SK-N-SH (cell line): ENCODE data around the gene ZNF516.

ENCODE experiments used
- CTCF ChIP-seq: fragments of 200-600 bp; sonication (generic); IDR thresholded peaks from 2 replicates; pipeline ENCODE4 v1.6.1; 2017; ENCODE audit warnings: antibody characterized with exemption, mild to moderate bottlenecking, moderate library complexity
- ELF1 ChIP-seq: IDR thresholded peaks from 2 replicates; pipeline ENCODE4 v1.4.0; 2012
- EP300 ChIP-seq, 2 experiments: IDR thresholded peaks; 2 replicates each; pipeline versions ENCODE4 v1.4.0 to v1.6.1; 2012; ENCODE audit warnings: borderline replicate concordance in 1 of 2, low read depth in 1 of 2, low read length in 1 of 2
- EZH2phosphoT487 ChIP-seq: fragments of 200-600 bp; sonication (generic); IDR thresholded peaks from 2 replicates; pipeline ENCODE4 v1.6.1; 2017; ENCODE audit warnings: low read depth, mixed run types, mild to moderate bottlenecking, antibody characterized with exemption, moderate library complexity, borderline replicate concordance
- FOXJ3 ChIP-seq: sonication (generic); formaldehyde crosslinking; IDR thresholded peaks from 2 replicates; pipeline ENCODE4 v1.5.1; 2020; ENCODE audit warnings: mild to moderate bottlenecking, missing genetic modification reagents
- GABPA ChIP-seq: IDR thresholded peaks from 2 replicates; pipeline ENCODE4 v1.4.0; 2012; ENCODE audit warnings: low read depth, mild to moderate bottlenecking
- MAX ChIP-seq: IDR thresholded peaks from 2 replicates; pipeline ENCODE4 v1.4.0; 2012; ENCODE audit warnings: low read depth
- NFIC ChIP-seq: IDR thresholded peaks from 2 replicates; pipeline ENCODE4 v1.4.0; 2012; ENCODE audit warnings: borderline replicate concordance
- NRF1 ChIP-seq: IDR thresholded peaks from 2 replicates; pipeline ENCODE4 v1.6.1; 2012; ENCODE audit warnings: low read depth, mild to moderate bottlenecking, low read length
- POLR2AphosphoS5 ChIP-seq: IDR thresholded peaks from 2 replicates; pipeline ENCODE4 v1.6.1; 2012; ENCODE audit warnings: low read depth, low read length
- TEAD4 ChIP-seq: IDR thresholded peaks from 2 replicates; pipeline ENCODE4 v1.4.0; 2012; ENCODE audit warnings: mild to moderate bottlenecking, borderline replicate concordance; ENCODE audit not compliant: insufficient read depth
- USF1 ChIP-seq: IDR thresholded peaks from 2 replicates; pipeline ENCODE4 v1.4.0; 2012; ENCODE audit warnings: low read depth, borderline replicate concordance
- USF2 ChIP-seq: fragments of 150-350 bp; IDR thresholded peaks from 2 replicates; pipeline ENCODE4 v1.6.1; 2017; ENCODE audit warnings: antibody characterized with exemption, low read length, low read depth, borderline replicate concordance
- ZBTB33 ChIP-seq: IDR thresholded peaks from 2 replicates; pipeline ENCODE4 v1.4.0; 2012; ENCODE audit warnings: low read depth, borderline replicate concordance

- TF ChIP-seq CTCF (no peak), NRF1 (no peak), EZH2phosphoT487 (no peak), POLR2AphosphoS5 (no peak), MAX (no peak), NFIC (no peak), TEAD4 (no peak), FOXJ3 (CRISPR knock-in tag) (no peak), USF1 (no peak), GABPA (no peak), USF2 (no peak), ELF1 (no peak), ZBTB33 (no peak), EP300 (IDR thresholded peaks at IDR 0.05; ENCODE audit: borderline replicate concordance in 1 of 2, low read depth in 1 of 2, low read length in 1 of 2) (no peak)
These were observed 100.1 kb downstream of the ZNF516 start for GRCh38 chr18:76394780-76395476.
